GM12874 (cell line): ENCODE data around the gene CCSER2.

Experiments
- CTCF ChIP-seq: IDR thresholded peaks from 2 replicates; pipeline ENCODE4 v1.5.1; 2011; ENCODE audit warnings: low read depth, mild to moderate bottlenecking, control low read depth, low read length, moderate library complexity; ENCODE audit not compliant: insufficient read depth

The CCSER2 gene

GRCh38 chr10:84478151-84478550 lies 149.8 kb downstream of the CCSER2 start:
- TF ChIP-seq CTCF: no peak

GRCh38 chr10:84478679-84479078 lies 150.3 kb downstream of the CCSER2 start:
- no peak for TF ChIP-seq CTCF

GRCh38 chr10:84484541-84484940 lies 156.2 kb downstream of the CCSER2 start:
- no peak for TF ChIP-seq CTCF

- no peak for TF ChIP-seq CTCF
Observed at GRCh38 chr10:84493361-84493760, 165.0 kb downstream of the CCSER2 start.

- TF ChIP-seq CTCF: no peak
Observed at GRCh38 chr10:84493951-84494848, 165.8 kb downstream of the CCSER2 start.

GRCh38 chr10:84494849-84495180 lies 166.4 kb downstream of the CCSER2 start:
- TF ChIP-seq CTCF: no peak

GRCh38 chr10:84497978-84498377 lies 169.6 kb downstream of the CCSER2 start:
- TF ChIP-seq CTCF: no peak
